MCF 10A (cell line): Measurements from ENCODE around the gene P2RY8. TPM values are rescaled to one million over a fixed set of nuclear protein-coding genes. Genes with fewer than 3 reads are reported as not detected.

Source experiments
- BruUV-seq: library from RNA; stranded (reverse); fragments of 400-500 nt; replicated peaks from 2 replicates; lab custom pipeline; 2021; lab: Mats Ljungman, UMichigan
- CTCF ChIA-PET: fragments of 300-600 bp; sonication (Branson Sonifier 250); formaldehyde crosslinking; extraction: SDS; loops from one replicate; lab custom pipeline; 2021; ENCODE audit warnings: antibody characterized with exemption, inconsistent platforms; lab: Yijun Ruan, JAX
- POLR2A ChIA-PET: fragments of 300-600, 350-650 bp; sonication (Branson Sonifier 250); formaldehyde crosslinking; extraction: SDS; loops from one replicate; lab custom pipeline; 2020; ENCODE audit warnings: antibody characterized with exemption, inconsistent platforms; lab: Yijun Ruan, JAX
- DNase-seq: peaks from one replicate; pipeline ENCODE4 v3.0.0-alpha.2; 2018; ENCODE audit not compliant: unreplicated experiment
- H3K27ac Mint-ChIP-seq: one replicate; pipeline ENCODE4 v1.8.0; 2022; ENCODE audit warnings: mild to moderate bottlenecking, low read depth, mixed read lengths; ENCODE audit not compliant: unreplicated experiment
- H3K27me3 Mint-ChIP-seq: one replicate; pipeline ENCODE4 v1.8.0; 2022; ENCODE audit warnings: mixed read lengths; ENCODE audit not compliant: insufficient read depth, unreplicated experiment
- H3K36me3 Mint-ChIP-seq: one replicate; pipeline ENCODE4 v1.8.0; 2022; ENCODE audit warnings: mild to moderate bottlenecking, moderate library complexity, mixed read lengths; ENCODE audit not compliant: insufficient read depth, unreplicated experiment
- H3K4me1 Mint-ChIP-seq: one replicate; pipeline ENCODE4 v1.8.0; 2022; ENCODE audit warnings: mixed read lengths; ENCODE audit not compliant: insufficient read depth, unreplicated experiment
- H3K4me3 Mint-ChIP-seq: one replicate; pipeline ENCODE4 v1.8.0; 2022; ENCODE audit warnings: mild to moderate bottlenecking, moderate library complexity, mixed read lengths; ENCODE audit not compliant: unreplicated experiment
- H3K9me3 Mint-ChIP-seq: one replicate; pipeline ENCODE4 v1.8.0; 2022; ENCODE audit warnings: mixed read lengths; ENCODE audit not compliant: unreplicated experiment
- CTCF ChIP-seq: fragments of 200-600 bp; IDR thresholded peaks from one replicate; pipeline ENCODE4 v1.8.0; 2022; ENCODE audit warnings: antibody characterized with exemption, mild to moderate bottlenecking; ENCODE audit not compliant: unreplicated experiment
- intact Hi-C: fragments of 100-400 bp; cut with micrococcal nuclease; formaldehyde crosslinking; loops from 2 replicates; pipeline ENCODE4 v1.14.1; 2022
- total RNA-seq: library from RNA; stranded (reverse); gene quantifications from 2 replicates; pipeline ENCODE4 v1.2.3, GENCODE V29; 2022

Gene P2RY8
- total RNA-seq, 1 experiment from 2014 or later = not detected

GRCh38 chrX:1420371-1420770 lies 116.6 kb downstream of the P2RY8 start:
- DNase-seq = no peak
- Mint-ChIP-seq H3K27me3 (no peaks in the 10 kb centered on the region), H3K27ac (no peak overlapping the region), H3K36me3 (peaks cover 33% of the 10 kb centered on the region), H3K4me1 (no peaks in the 10 kb centered on the region), H3K4me3 (no peak overlapping the region), H3K9me3 (peaks cover 19% of the 10 kb centered on the region)
- ChIA-PET CTCF (no interaction called here), POLR2A (no interaction called here)
- BruUV-seq = no TSS peak
- intact Hi-C loops = no loop called here
- no peak for TF ChIP-seq CTCF

GRCh38 chrX:1419545-1420355 lies 117.2 kb downstream of the P2RY8 start:
- ChIA-PET CTCF (no interaction called here), POLR2A (no interaction called here)
- Mint-ChIP-seq H3K9me3 (peaks cover 14% of the 10 kb centered on the region), H3K36me3 (peaks cover 27% of the 10 kb centered on the region), H3K4me3 (no peak overlapping the region), H3K27me3 (no peaks in the 10 kb centered on the region), H3K4me1 (no peaks in the 10 kb centered on the region), H3K27ac (no peak overlapping the region)
- no TSS peak for BruUV-seq
- no peak for DNase-seq
- intact Hi-C loops = no loop called here
- TF ChIP-seq CTCF = no peak

GRCh38 chrX:1418901-1419544 lies 118.0 kb downstream of the P2RY8 start:
- no peak for DNase-seq
- intact Hi-C loops = no loop called here
- Mint-ChIP-seq H3K36me3 (peaks cover 24% of the 10 kb centered on the region), H3K4me1 (no peaks in the 10 kb centered on the region), H3K4me3 (no peak overlapping the region), H3K9me3 (peaks cover 7% of the 10 kb centered on the region), H3K27me3 (no peaks in the 10 kb centered on the region), H3K27ac (no peak overlapping the region)
- no peak for TF ChIP-seq CTCF
- ChIA-PET CTCF (no interaction called here), POLR2A (no interaction called here)
- no TSS peak for BruUV-seq

- Mint-ChIP-seq H3K4me1 (no peaks in the 10 kb centered on the region), H3K27ac (no peak overlapping the region), H3K27me3 (no peaks in the 10 kb centered on the region), H3K4me3 (no peak overlapping the region), H3K9me3 (no peaks in the 10 kb centered on the region), H3K36me3 (peaks cover 22% of the 10 kb centered on the region)
- ChIA-PET CTCF (no interaction called here), POLR2A (no interaction called here)
- TF ChIP-seq CTCF = no peak
- intact Hi-C loops = no loop called here
- BruUV-seq = no TSS peak
- no peak for DNase-seq
These were observed 118.8 kb downstream of the P2RY8 start for GRCh38 chrX:1417921-1418771.
